Gastrocnemius medialis (tissue), 4 donors: ENCODE results near the gene AGPS.

Experiments used
- POLR2A ChIP-seq, 2 donors: fragments of 450-650 bp; IDR thresholded peaks; one replicate each; pipeline ENCODE4 v1.6.1; 2017; ENCODE audit warnings: antibody characterized with exemption in 2 of 2, mild to moderate bottlenecking in 2 of 2, moderate library complexity in 2 of 2
- TF ChIP-seq, protein P1 (sequence below), 5 experiments: fragments of 450-650 bp in 3 of 5; fragments of 200-600 bp in 2 of 5; sonication (generic) in 2 of 5; IDR thresholded peaks in 4 of 5; conservative IDR thresholded peaks in 1 of 5; 1 replicate in 4 of 5; 2 replicates in 1 of 5; pipeline ENCODE4 v1.5.1; 2016 to 2019; ENCODE audit warnings: antibody characterized with exemption in 5 of 5, mild to moderate bottlenecking in 3 of 5, moderate library complexity in 3 of 5

DNA sequence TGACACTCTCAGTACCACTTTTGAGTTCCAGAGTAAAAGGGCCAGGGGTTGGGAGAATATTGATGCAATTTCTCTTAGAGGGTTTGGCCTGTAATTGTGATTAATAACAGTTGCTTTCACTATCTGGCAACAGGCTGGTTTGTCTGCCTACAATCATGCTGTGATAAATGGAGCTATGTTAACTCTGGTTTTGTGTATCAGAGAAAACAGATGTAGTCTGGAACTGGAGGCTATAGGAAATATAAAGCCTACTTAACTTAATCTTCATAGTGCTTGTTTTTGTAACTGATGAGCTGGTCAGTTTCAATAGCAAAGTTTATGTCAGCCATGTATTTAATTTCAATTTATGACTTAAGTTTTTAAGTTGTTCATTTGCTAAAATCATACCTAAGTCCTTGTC is 138.0 kb downstream of the AGPS start:
- TF ChIP-seq, protein P1, sequence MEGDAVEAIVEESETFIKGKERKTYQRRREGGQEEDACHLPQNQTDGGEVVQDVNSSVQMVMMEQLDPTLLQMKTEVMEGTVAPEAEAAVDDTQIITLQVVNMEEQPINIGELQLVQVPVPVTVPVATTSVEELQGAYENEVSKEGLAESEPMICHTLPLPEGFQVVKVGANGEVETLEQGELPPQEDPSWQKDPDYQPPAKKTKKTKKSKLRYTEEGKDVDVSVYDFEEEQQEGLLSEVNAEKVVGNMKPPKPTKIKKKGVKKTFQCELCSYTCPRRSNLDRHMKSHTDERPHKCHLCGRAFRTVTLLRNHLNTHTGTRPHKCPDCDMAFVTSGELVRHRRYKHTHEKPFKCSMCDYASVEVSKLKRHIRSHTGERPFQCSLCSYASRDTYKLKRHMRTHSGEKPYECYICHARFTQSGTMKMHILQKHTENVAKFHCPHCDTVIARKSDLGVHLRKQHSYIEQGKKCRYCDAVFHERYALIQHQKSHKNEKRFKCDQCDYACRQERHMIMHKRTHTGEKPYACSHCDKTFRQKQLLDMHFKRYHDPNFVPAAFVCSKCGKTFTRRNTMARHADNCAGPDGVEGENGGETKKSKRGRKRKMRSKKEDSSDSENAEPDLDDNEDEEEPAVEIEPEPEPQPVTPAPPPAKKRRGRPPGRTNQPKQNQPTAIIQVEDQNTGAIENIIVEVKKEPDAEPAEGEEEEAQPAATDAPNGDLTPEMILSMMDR (IDR thresholded peaks at IDR 0.05 in 4 of 5, conservative IDR thresholded peaks at IDR 0.05 in 1 of 5): no peak
- TF ChIP-seq POLR2A (IDR thresholded peaks at IDR 0.05): no peak
